NB4 (cell line): ENCODE data around the gene CHI3L1.

Experiments used
- DNase-seq: peaks from one replicate; pipeline ENCODE4 v3.0.0; 2010; ENCODE audit warnings: low read depth
- H3K4me3 ChIP-seq: one replicate; pipeline ENCODE4 v1.5.1; 2011; ENCODE audit warnings: mild to moderate bottlenecking, low read depth, low read length, moderate library complexity
- CTCF ChIP-seq: IDR thresholded peaks from one replicate; pipeline ENCODE4 v1.5.1; 2012; ENCODE audit warnings: low read depth, low read length
- MAX ChIP-seq: IDR thresholded peaks from 2 replicates; pipeline ENCODE4 v1.6.1; 2011; ENCODE audit warnings: low read depth, low read length
- MYC ChIP-seq: IDR thresholded peaks from 2 replicates; pipeline ENCODE4 v1.6.1; 2011; ENCODE audit warnings: low read depth, low read length
- POLR2A ChIP-seq: IDR thresholded peaks from 2 replicates; pipeline ENCODE4 v1.6.1; 2011; ENCODE audit warnings: mild to moderate bottlenecking; ENCODE audit not compliant: insufficient read length; ENCODE audit errors: extremely low read depth

CHI3L1 gene

GRCh38 chr1:203177036-203177405 lies 9.5 kb downstream of the CHI3L1 start:
- no peak overlapping the region for H3K4me3 ChIP-seq
- no peak for TF ChIP-seq CTCF
- no peak for TF ChIP-seq MAX
- TF ChIP-seq MYC, result no peak
- no peak for TF ChIP-seq POLR2A

GRCh38 chr1:203176273-203177035 lies 10.1 kb downstream of the CHI3L1 start:
- peak; percentile 1 for DNase-seq
- no peak for TF ChIP-seq POLR2A
- TF ChIP-seq CTCF, result no peak
- TF ChIP-seq MAX, result no peak
- TF ChIP-seq MYC, result no peak
- no peak overlapping the region for H3K4me3 ChIP-seq

More at GRCh38 chr1:203177036-203177405, 9.5 kb downstream of the CHI3L1 start:
- DNase-seq, result no peak

DNA sequence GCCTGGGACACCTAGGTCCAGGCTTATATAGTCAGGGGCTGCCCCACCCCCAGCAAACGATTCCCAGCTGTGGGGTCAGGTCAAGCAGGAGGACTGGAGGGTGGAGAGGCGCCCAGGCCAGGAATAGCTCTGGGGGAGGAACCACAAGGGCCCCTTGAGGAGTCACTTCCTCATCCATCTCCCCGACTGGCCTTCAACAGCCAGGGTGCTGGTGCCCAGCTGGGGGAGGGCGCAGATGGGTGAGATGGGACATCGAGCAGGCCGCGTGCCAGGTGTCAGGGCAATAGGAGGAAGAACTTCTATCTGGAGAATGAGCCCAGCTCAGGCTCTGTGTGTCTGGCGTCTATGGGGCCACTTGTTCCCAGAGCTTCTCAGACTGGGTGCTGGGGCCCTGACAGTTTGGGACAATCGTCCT lies 10.7 kb downstream of the CHI3L1 start:
- H3K4me3 ChIP-seq, result no peak overlapping the region
- peak; percentile 86 for TF ChIP-seq MAX
- TF ChIP-seq MYC, result peak; percentile 68; the same call in 1 of the 2 replicates
- TF ChIP-seq POLR2A, result no peak
- DNase-seq, result peak; percentile 92

GRCh38 chr1:203175237-203175826 lies 11.2 kb downstream of the CHI3L1 start, which contains the start of gene MYBPH:
Gene MYBPH (minus strand): TSS chr1:203175826. CDS start chr1:203175755, 71 bp downstream.
- peak; percentile 48 for DNase-seq
- H3K4me3 ChIP-seq, result no peak within 1 kb of the TSS
- TF ChIP-seq MAX (no peak), MYC (no peak), POLR2A (no peak), CTCF (no peak)

GRCh38 chr1:203174324-203174985 lies 12.0 kb downstream of the CHI3L1 start:
- no peak for TF ChIP-seq POLR2A
- TF ChIP-seq MAX, result no peak
- no peak for TF ChIP-seq MYC
- no peak for TF ChIP-seq CTCF
- no peak overlapping the region for H3K4me3 ChIP-seq
- DNase-seq, result no peak
